ENCODE measurements around the gene VPS52.

Gene VPS52

GRCh38 chr6:33209856-33210255 lies 61.8 kb downstream of the VPS52 start:
- Histone ChIP-seq H3K27me3 (ENCODE audit: insufficient read depth, poor library complexity, severe bottlenecking) (peaks cover 3% of the 10 kb centered on the region), H3K4me3 (replicated peaks; ENCODE audit: insufficient read depth, low read length) (no peak overlapping the region), H3K27ac (replicated peaks) (no peak overlapping the region)
- no peak for DNase-seq (ENCODE audit: low read depth in 1 of 2, low spot score in 1 of 2)
- TF ChIP-seq GABPA (IDR thresholded peaks at IDR 0.05; ENCODE audit: low read depth): no peak
- TF ChIP-seq POLR2AphosphoS5 (IDR thresholded peaks at IDR 0.05; ENCODE audit: low read depth): no peak
- TF ChIP-seq SPI1 (IDR thresholded peaks at IDR 0.05; ENCODE audit: borderline replicate concordance, low read depth): no peak
- no peak for TF ChIP-seq REST (IDR thresholded peaks at IDR 0.05; ENCODE audit: insufficient replicate concordance, low read depth)
- TF ChIP-seq CTCF (IDR thresholded peaks at IDR 0.05; ENCODE audit: insufficient read depth, low read length): no peak

- peak within 1 kb of the TSS; percentile 89 for H3K27ac ChIP-seq (replicated peaks)
- peak; percentile 75 to 84 for DNase-seq (ENCODE audit: low read depth in 1 of 2, low spot score in 1 of 2)
- peak within 1 kb of the TSS; percentile 80 for H3K4me3 ChIP-seq (replicated peaks; ENCODE audit: insufficient read depth, low read length)
- peaks cover 3% of the 10 kb centered on the region for H3K27me3 ChIP-seq (ENCODE audit: insufficient read depth, poor library complexity, severe bottlenecking)
- TF ChIP-seq REST (IDR thresholded peaks at IDR 0.05; ENCODE audit: insufficient replicate concordance, low read depth): peak; percentile 31
- TF ChIP-seq POLR2AphosphoS5 (IDR thresholded peaks at IDR 0.05; ENCODE audit: low read depth): peak; percentile 88
- no peak for TF ChIP-seq CTCF (IDR thresholded peaks at IDR 0.05; ENCODE audit: insufficient read depth, low read length)
- no peak for TF ChIP-seq SPI1 (IDR thresholded peaks at IDR 0.05; ENCODE audit: borderline replicate concordance, low read depth)
- peak; percentile 74 for TF ChIP-seq GABPA (IDR thresholded peaks at IDR 0.05; ENCODE audit: low read depth)
These were observed 63.3 kb downstream of the VPS52 start, which contains the start of gene RING1 for GRCh38 chr6:33208091-33208967. RING1 (plus strand) TSS chr6:33208500; CDS start chr6:33208823, 323 bp downstream.

- Histone ChIP-seq H3K4me3 (replicated peaks; ENCODE audit: insufficient read depth, low read length) (peak overlapping the region; percentile 80), H3K27ac (replicated peaks) (peak overlapping the region; percentile 89), H3K27me3 (ENCODE audit: insufficient read depth, poor library complexity, severe bottlenecking) (no peaks in the 10 kb centered on the region)
- DNase-seq (ENCODE audit: low read depth in 1 of 2, low spot score in 1 of 2): peak in 1 of 2 experiments; percentile 25
- TF ChIP-seq GABPA (IDR thresholded peaks at IDR 0.05; ENCODE audit: low read depth): no peak
- no peak for TF ChIP-seq CTCF (IDR thresholded peaks at IDR 0.05; ENCODE audit: insufficient read depth, low read length)
These were observed 64.1 kb downstream of the VPS52 start for GRCh38 chr6:33207552-33208090.

Measured in HL-60 (cell line).